WERI-Rb-1 (cell line): ENCODE data around the gene CHDH.

ENCODE experiments used
- DNase-seq: peaks from one replicate; pipeline ENCODE4 v3.0.0-alpha.2; 2020
- H3K27ac ChIP-seq: fragments of 250-450 bp; sonication (Bioruptor Pico); 2 replicates; pipeline ENCODE4 v1.5.1; 2020; ENCODE audit warnings: mild to moderate bottlenecking, moderate library complexity
- H3K27me3 ChIP-seq: fragments of 250-450 bp; sonication (Bioruptor Pico); 2 replicates; pipeline ENCODE4 v1.5.1; 2021; ENCODE audit warnings: mild to moderate bottlenecking, low read depth, moderate library complexity; ENCODE audit not compliant: insufficient read depth, severe bottlenecking
- H3K36me3 ChIP-seq: fragments of 250-450 bp; sonication (Bioruptor Pico); 2 replicates; pipeline ENCODE4 v1.5.1; 2020; ENCODE audit warnings: mild to moderate bottlenecking, moderate library complexity
- H3K4me3 ChIP-seq: 2 replicates; pipeline ENCODE4 v1.5.1; 2011; ENCODE audit warnings: low read depth, mild to moderate bottlenecking, control low read depth, low read length
- H3K9me3 ChIP-seq: fragments of 250-450 bp; sonication (Bioruptor Pico); 2 replicates; pipeline ENCODE4 v1.5.1; 2021; ENCODE audit warnings: mild to moderate bottlenecking, moderate library complexity; ENCODE audit not compliant: severe bottlenecking
- TF ChIP-seq, protein P1 (sequence below): IDR thresholded peaks from 2 replicates; pipeline ENCODE4 v1.5.1; 2011; ENCODE audit warnings: low read depth, mild to moderate bottlenecking, control low read depth, inconsistent platforms, low read length

The CHDH gene

DNA sequence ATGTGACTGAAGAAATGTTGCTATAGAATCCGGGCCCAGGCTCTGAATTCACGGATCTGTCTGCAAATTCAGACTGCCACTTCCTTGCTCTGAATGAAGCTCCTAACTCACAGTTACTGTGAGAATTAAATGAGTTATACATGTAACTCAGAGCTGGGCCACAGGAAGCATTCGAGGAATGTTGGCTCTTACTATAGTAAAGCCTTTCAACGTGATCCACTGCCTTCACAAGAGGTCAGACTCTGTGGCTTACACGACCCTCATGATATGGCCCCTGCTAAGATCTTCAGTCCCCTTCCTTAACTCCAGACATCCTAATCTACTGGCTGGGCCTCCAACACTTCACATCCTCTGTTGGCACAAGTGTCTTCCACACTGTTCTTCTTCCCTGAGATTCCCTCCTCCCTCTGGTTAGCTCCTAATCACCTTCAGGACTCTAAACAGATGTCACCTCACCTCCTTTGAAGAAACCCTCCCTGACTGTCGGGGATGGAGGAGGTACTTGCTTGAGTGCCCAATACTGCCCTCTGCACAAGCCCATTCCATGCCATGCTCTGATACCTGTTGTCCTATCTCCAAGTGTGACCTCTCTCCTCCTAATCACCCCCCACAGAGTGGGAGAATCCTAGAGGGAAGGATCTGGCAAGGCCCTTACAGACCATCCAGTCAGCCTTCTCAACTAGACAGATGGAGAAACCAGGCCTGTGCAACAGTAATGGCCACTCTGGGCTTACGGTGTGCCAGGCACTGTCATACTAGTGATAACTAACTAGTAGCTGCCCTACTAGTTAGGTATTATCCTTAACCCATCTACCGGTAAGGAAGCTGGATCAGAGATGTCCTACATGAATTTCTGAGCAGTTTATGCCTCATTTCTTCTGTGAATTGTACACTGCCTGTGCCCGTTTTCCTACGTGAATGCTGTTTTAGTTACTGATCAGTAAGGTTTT, 34.5 kb upstream of the CHDH start:
- DNase-seq = no peak
- peak overlapping the region; percentile 92 for H3K27ac ChIP-seq

DNA sequence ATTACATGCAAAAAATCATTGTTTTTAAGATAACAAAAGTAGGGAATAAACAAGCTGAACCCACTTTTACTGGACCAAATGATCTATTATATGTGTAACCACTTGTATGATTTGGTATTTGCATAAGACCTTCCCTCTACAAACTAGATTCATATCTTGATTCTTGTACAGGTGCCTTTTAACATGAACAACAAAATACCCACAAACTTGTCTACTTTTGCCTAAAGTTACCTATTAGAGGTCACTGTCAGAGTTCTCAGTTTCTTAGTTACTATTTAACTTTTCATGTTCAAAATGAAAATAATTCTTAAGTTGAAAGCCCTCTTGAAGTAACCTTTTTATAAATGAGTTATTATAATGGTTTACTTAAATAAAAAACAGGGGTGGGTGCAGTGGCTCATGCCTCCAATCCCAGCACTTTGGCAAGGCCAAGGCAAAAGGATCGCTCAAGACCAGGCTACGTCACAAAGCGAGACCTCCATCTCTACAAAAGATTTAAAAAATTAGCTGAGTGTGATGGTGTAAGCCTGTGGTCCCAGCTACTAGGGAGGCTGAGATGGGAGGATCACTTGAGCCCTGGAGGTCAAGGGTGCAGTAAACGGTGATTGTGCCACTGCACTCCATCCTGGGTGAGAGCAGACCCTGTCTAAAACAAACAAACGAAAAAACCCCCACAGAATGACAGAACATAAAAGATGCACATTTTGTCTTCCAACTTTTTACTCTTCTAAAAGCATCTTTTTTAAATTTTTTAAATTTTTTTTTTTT, 19.7 kb upstream of the CHDH start:
- H3K9me3 ChIP-seq = peaks cover 2% of the 10 kb centered on the region
- TF ChIP-seq, protein P1, sequence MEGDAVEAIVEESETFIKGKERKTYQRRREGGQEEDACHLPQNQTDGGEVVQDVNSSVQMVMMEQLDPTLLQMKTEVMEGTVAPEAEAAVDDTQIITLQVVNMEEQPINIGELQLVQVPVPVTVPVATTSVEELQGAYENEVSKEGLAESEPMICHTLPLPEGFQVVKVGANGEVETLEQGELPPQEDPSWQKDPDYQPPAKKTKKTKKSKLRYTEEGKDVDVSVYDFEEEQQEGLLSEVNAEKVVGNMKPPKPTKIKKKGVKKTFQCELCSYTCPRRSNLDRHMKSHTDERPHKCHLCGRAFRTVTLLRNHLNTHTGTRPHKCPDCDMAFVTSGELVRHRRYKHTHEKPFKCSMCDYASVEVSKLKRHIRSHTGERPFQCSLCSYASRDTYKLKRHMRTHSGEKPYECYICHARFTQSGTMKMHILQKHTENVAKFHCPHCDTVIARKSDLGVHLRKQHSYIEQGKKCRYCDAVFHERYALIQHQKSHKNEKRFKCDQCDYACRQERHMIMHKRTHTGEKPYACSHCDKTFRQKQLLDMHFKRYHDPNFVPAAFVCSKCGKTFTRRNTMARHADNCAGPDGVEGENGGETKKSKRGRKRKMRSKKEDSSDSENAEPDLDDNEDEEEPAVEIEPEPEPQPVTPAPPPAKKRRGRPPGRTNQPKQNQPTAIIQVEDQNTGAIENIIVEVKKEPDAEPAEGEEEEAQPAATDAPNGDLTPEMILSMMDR = no peak
- peaks cover 56% of the 10 kb centered on the region for H3K36me3 ChIP-seq
- H3K27ac ChIP-seq = no peak overlapping the region
- DNase-seq = no peak
- H3K27me3 ChIP-seq = no peaks in the 10 kb centered on the region
- no peak overlapping the region for H3K4me3 ChIP-seq

More for the DNA sequence above, 34.5 kb upstream of the CHDH start:
- H3K4me3 ChIP-seq = peak overlapping the region; percentile 47
- H3K36me3 ChIP-seq = peaks cover 65% of the 10 kb centered on the region
- H3K27me3 ChIP-seq = no peaks in the 10 kb centered on the region
- H3K9me3 ChIP-seq = no peaks in the 10 kb centered on the region
- TF ChIP-seq, protein P1 = no peak

DNA sequence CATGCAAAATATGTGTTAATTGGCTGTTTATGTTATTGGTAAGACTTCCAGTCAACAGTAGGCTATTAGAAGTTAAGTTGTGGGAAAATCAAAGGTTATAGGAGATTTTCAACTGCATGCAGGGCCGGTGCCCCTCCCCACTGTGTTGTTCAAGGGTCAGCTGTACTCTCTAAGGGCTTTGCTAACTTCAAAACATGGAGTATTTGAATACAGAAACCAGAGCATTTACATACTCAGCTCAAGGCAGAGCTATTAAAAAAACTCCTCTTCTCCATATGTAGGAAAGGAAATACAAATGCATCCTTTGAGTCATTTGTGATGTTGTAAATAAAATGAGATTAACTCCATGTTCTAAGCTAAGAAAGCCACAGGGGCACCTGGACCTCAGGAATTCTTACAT, 16.9 kb upstream of the CHDH start:
- TF ChIP-seq, protein P1 = no peak
- H3K4me3 ChIP-seq = no peak overlapping the region

DNA sequence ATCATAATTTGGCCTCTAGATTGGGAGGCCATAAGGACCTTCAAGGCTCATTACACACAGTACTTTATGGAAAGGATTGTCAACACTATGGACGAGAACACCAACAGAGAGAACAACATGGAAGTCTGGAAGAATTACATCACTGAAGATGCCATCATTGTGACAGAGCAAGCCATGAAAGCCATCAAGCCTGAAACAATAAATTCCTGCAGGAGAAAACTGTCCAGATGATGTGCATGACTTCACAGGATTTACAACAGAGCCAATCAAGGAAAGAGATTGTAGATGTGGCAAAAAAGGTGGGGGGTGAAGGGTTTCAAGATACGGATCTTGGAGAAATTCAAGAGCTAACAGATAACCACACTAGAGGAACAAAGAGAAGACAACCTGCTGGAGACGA, 16.0 kb upstream of the CHDH start:
- Histone ChIP-seq H3K36me3 (peaks cover 36% of the 10 kb centered on the region), H3K4me3 (no peak overlapping the region), H3K27me3 (no peaks in the 10 kb centered on the region), H3K27ac (peak overlapping the region; percentile 43), H3K9me3 (peaks cover 2% of the 10 kb centered on the region)
- no peak for DNase-seq
- TF ChIP-seq, protein P1 = no peak

More for the DNA sequence above, 16.9 kb upstream of the CHDH start:
- peaks cover 42% of the 10 kb centered on the region for H3K36me3 ChIP-seq
- no peaks in the 10 kb centered on the region for H3K27me3 ChIP-seq
- no peak for DNase-seq
- H3K27ac ChIP-seq = no peak overlapping the region
- H3K9me3 ChIP-seq = peaks cover 2% of the 10 kb centered on the region

DNA sequence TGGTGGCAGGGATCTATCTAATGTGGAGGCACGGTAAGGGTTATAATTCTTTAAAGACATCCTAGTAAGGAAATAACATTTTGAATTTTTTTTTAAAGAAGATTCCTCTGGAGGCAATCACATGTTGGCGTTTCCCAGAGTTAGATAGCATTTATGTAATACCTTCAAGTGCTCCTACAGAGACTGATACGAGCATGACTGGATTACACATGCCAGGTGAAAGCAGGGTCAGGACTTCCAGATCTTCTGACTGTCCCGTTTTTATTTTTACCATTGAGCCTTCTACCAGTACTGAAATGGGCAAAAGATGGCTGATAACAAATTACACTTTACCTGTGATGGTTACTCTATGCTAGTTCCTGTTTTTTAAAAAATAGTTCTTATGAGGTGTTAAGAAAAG, 14.0 kb upstream of the CHDH start:
- Histone ChIP-seq H3K27ac (no peak overlapping the region), H3K4me3 (no peak overlapping the region), H3K27me3 (no peaks in the 10 kb centered on the region), H3K9me3 (peaks cover 2% of the 10 kb centered on the region), H3K36me3 (peaks cover 29% of the 10 kb centered on the region)
- TF ChIP-seq, protein P1 = no peak
- no peak for DNase-seq
